H1 (cell line): ENCODE data around the gene PEPD. TPM values are rescaled to one million over a fixed set of nuclear protein-coding genes. Genes with fewer than 3 reads are reported as not detected.

Experiments used
- ASH2L ChIP-seq: fragments of 200-600, 300-600 bp; sonication (generic); IDR thresholded peaks from one replicate; pipeline ENCODE4 v1.7.1; 2017; ENCODE audit warnings: low read length
- CBX8 ChIP-seq: fragments of 300-800, 300-1000 bp; sonication (generic); IDR thresholded peaks from 2 replicates; pipeline ENCODE4 v1.7.1; 2016; ENCODE audit warnings: low read depth, low read length, borderline replicate concordance
- CEBPB ChIP-seq: IDR thresholded peaks from 2 replicates; pipeline ENCODE4 v1.6.1; 2012; ENCODE audit warnings: low read depth, low read length
- CHD7 ChIP-seq: fragments of 300-600 bp; sonication (generic); IDR thresholded peaks from 2 replicates; pipeline ENCODE4 v1.7.1; 2012; ENCODE audit warnings: low read length, moderate library complexity, mild to moderate bottlenecking, inconsistent platforms; ENCODE audit not compliant: insufficient replicate concordance
- EZH2 ChIP-seq: fragments of 200-600 bp; sonication (generic); IDR thresholded peaks from 2 replicates; pipeline ENCODE4 v1.7.1; 2012; ENCODE audit warnings: low read depth, mild to moderate bottlenecking, moderate library complexity, low read length, inconsistent platforms; ENCODE audit not compliant: severe bottlenecking
- MAFK ChIP-seq: IDR thresholded peaks from 2 replicates; pipeline ENCODE4 v1.6.1; 2012; ENCODE audit warnings: low read depth, mild to moderate bottlenecking, improper control_type of control experiment, low read length
- NRF1 ChIP-seq: IDR thresholded peaks from 2 replicates; pipeline ENCODE4 v1.6.1; 2011; ENCODE audit warnings: mild to moderate bottlenecking, low read depth, low read length, improper control_type of control experiment
- RAD21 ChIP-seq, 2 experiments: IDR thresholded peaks in 1 of 2; conservative IDR thresholded peaks in 1 of 2; 2 replicates each; pipeline ENCODE4 v1.6.1; 2011; ENCODE audit warnings: low read depth in 2 of 2, low read length in 2 of 2, improper control_type of control experiment in 1 of 2, inconsistent platforms in 1 of 2, mild to moderate bottlenecking in 1 of 2, moderate library complexity in 1 of 2
- RBBP5 ChIP-seq: IDR thresholded peaks from 2 replicates; pipeline ENCODE4 v1.7.1; 2012; ENCODE audit warnings: low read depth, mild to moderate bottlenecking, inconsistent platforms, low read length, moderate library complexity, borderline replicate concordance
- SP2 ChIP-seq: IDR thresholded peaks from 2 replicates; pipeline ENCODE4 v1.6.1; 2012; ENCODE audit warnings: mild to moderate bottlenecking, low read length, inconsistent platforms
- TBP ChIP-seq: IDR thresholded peaks from 2 replicates; pipeline ENCODE4 v1.6.1; 2011; ENCODE audit warnings: low read depth, low read length, improper control_type of control experiment
- TCF12 ChIP-seq: IDR thresholded peaks from 2 replicates; pipeline ENCODE4 v1.6.1; 2011; ENCODE audit warnings: low read depth, mild to moderate bottlenecking, low read length
- TEAD4 ChIP-seq: IDR thresholded peaks from 2 replicates; pipeline ENCODE4 v1.6.1; 2012; ENCODE audit warnings: low read depth, low read length, inconsistent platforms, mixed read lengths
- polyA plus RNA-seq, 7 experiments: library from polyadenylated mRNA; depleted of rRNA in 3 of 7; stranded (reverse) in 5 of 7; unstranded in 2 of 7; fragments of >200 nt in 5 of 7; fragments of 200-250 nt in 2 of 7; gene quantifications; 1 replicate in 5 of 7; 2 replicates in 1 of 7; 4 replicates in 1 of 7; pipeline versions ENCODE4 v1.2.1 to v1.2.3, GENCODE V29; 2011 to 2013; ENCODE audit warnings: missing spikeins in 2 of 7, mixed read lengths in 2 of 7
- total RNA-seq: library from RNA; stranded (reverse); fragmentation: NEBNext Ultra II Directional; extraction: Animal tissue kit (Norgen Biotek cat#: 25700); gene quantifications from 2 replicates; pipeline ENCODE4 v1.2.1, GENCODE V29; 2021

Gene PEPD
- total and polyA plus RNA-seq, 2 of the 8 experiments (the other 6 are each of a cell fraction or from before 2014, with no cell fraction given), result 84.1 to 178 TPM

- TF ChIP-seq CHD7 (no peak), NRF1 (no peak), SP2 (no peak), TBP (no peak), EZH2 (no peak), RAD21 (IDR thresholded peaks at IDR 0.05 in 1 of 2, conservative IDR thresholded peaks at IDR 0.05 in 1 of 2; ENCODE audit: low read depth in 2 of 2, low read length in 2 of 2) (no peak), RBBP5 (no peak), TEAD4 (no peak), MAFK (no peak), TCF12 (no peak), ASH2L (no peak), CEBPB (no peak), CBX8 (no peak)
These were observed 135.6 kb downstream of the PEPD start (continued) for GRCh38 chr19:33385956-33386355.
